Dermis microvascular lymphatic vessel endothelial cell (primary cell): ENCODE data around the gene ABCB1. TPM values are rescaled to one million over a fixed set of nuclear protein-coding genes. Genes with fewer than 3 reads are reported as not detected.
"Not testable (repeated sequence)": the region's sequence is repeated elsewhere in the genome, so short reads cannot be mapped to it uniquely, and the experiment has no call there.

Experiments used
- DNase-seq, 2 donors: peaks; one replicate each; pipeline versions ENCODE4 v3.0.0 to v3.0.0-alpha.2; 2010; ENCODE audit warnings: low read depth in 2 of 2
- total RNA-seq: library from RNA; depleted of rRNA; stranded (reverse); fragments of >200 nt; gene quantifications from 2 replicates; pipeline ENCODE4 v1.2.1, GENCODE V29; 2014

ABCB1 gene
- total RNA-seq, 1 donor from 2014 or later: 1.3 TPM

- no peak for DNase-seq
These were observed 25.2 kb downstream of the ABCB1 start for GRCh38 chr7:87575521-87575920.

GRCh38 chr7:87574630-87575029, 26.1 kb downstream of the ABCB1 start:
- peak in 1 of 2 donors; percentile 29 for DNase-seq

- not testable (repeated sequence) for DNase-seq
These were observed 28.2 kb downstream of the ABCB1 start for GRCh38 chr7:87572513-87572912.

GRCh38 chr7:87570178-87570577, 30.5 kb downstream of the ABCB1 start:
- no peak for DNase-seq

- no peak for DNase-seq
These were observed 33.6 kb downstream of the ABCB1 start for GRCh38 chr7:87567052-87567451.

GRCh38 chr7:87566311-87566900, 34.3 kb downstream of the ABCB1 start:
- DNase-seq: no peak

GRCh38 chr7:87565877-87566276, 34.8 kb downstream of the ABCB1 start:
- no peak for DNase-seq

- DNase-seq: peak in 1 of 2 donors; percentile 12
These were observed 36.3 kb downstream of the ABCB1 start for GRCh38 chr7:87564296-87564963.

GRCh38 chr7:87561702-87562101, 39.0 kb downstream of the ABCB1 start:
- DNase-seq: no peak

- no peak for DNase-seq
These were observed 39.6 kb downstream of the ABCB1 start for GRCh38 chr7:87561102-87561501.

- no peak for DNase-seq
These were observed 48.3 kb downstream of the ABCB1 start for GRCh38 chr7:87552351-87552900.

- no peak for DNase-seq
These were observed 52.4 kb downstream of the ABCB1 start for GRCh38 chr7:87548123-87548919.

- no peak for DNase-seq
These were observed 54.9 kb downstream of the ABCB1 start for GRCh38 chr7:87545760-87546159.

GRCh38 chr7:87543623-87544022, 57.1 kb downstream of the ABCB1 start:
- no peak for DNase-seq

- DNase-seq: no peak
These were observed 59.0 kb downstream of the ABCB1 start for GRCh38 chr7:87541648-87542047.

- no peak for DNase-seq
These were observed 62.6 kb downstream of the ABCB1 start for GRCh38 chr7:87538052-87538451.

- DNase-seq: no peak
These were observed 66.6 kb downstream of the ABCB1 start for GRCh38 chr7:87534072-87534471.

- no peak for DNase-seq
These were observed 70.6 kb downstream of the ABCB1 start for GRCh38 chr7:87530126-87530525.

- DNase-seq: no peak
These were observed 72.0 kb downstream of the ABCB1 start for GRCh38 chr7:87528730-87529129.

GRCh38 chr7:87518735-87519134, 81.9 kb downstream of the ABCB1 start:
- no peak for DNase-seq

GRCh38 chr7:87517891-87518290, 82.8 kb downstream of the ABCB1 start:
- DNase-seq: no peak

GRCh38 chr7:87517136-87517815, 83.4 kb downstream of the ABCB1 start:
- DNase-seq: peak in 1 of 2 donors; percentile 8
